NCI-H526 treated with DMSO at 0.1 percent for 48 hours (cell line): ENCODE measurements around the gene NLRC5.

Source experiments
- DNase-seq: peaks from one replicate; lab custom pipeline; 2025; lab: John Stamatoyannopoulos, UW

NLRC5 gene

DNA sequence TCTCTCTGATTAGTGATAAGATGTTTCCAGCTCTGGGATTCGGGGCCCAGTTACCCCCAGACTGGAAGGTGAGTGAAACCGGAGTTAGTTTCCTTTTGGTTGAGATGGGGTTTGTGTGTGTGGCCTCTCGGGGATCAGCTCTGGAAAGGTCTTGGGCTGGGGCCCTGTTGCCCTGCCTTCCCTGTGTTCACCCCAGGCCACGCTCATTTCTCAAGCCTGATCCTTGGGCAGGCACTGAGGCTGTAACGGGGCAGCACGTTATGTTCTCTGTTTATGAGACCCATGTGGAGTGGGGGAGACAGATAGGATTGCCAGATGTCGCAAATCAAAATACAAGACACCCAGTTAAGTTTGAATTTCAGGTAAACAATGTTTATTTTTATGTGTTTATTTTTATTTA, 138.5 kb downstream of the NLRC5 start:
- no peak for DNase-seq

DNA sequence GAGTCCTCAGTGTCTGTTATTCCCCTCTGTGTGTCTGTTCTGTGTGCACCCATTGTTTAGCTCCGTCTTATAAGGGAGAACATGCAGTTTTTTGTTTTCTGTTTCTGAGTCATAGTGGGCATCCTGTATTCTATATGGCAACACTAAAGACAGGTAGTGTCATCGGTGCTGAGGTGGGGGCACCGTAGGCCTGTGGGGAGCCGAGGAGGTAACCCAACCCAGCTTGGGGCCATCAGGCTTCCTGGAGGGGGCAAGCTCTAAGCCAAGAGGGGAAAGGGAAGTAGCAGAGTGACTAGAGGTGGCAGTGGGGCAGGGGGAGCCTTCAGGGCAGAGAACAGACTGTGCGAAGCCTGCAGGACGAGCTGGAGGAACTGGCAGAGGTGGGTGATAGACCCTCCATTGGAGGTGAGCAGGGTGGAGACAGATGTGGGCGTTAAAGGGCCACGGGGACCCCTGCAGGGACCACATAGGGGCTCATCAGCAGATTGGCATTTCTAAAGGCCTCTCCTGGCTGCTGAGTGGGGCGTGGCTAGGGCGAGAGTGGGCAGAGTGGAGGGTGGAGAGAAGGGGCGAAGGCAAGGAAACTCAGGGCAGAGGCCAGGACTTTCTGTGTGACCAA, 139.5 kb downstream of the NLRC5 start:
- DNase-seq, result no peak

DNA sequence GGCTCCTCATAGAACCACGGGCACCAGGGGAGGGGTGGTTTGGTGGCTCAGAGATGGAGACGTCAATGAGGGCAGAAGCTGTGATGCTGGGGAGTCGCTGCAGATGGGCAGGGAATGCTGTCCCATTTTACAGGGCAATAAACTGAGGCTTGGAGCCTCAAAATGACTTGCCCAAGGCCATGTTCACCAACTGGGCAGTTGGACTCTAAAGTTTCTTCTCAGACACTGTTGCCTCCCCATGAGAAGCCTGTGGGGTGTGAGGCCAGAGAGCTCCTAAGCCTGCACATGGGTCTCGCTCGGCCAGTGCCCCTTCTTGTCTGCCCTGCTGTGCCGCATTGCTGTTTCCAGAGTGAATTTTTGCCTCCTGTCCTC, 141.6 kb downstream of the NLRC5 start:
- DNase-seq, result no peak

DNA sequence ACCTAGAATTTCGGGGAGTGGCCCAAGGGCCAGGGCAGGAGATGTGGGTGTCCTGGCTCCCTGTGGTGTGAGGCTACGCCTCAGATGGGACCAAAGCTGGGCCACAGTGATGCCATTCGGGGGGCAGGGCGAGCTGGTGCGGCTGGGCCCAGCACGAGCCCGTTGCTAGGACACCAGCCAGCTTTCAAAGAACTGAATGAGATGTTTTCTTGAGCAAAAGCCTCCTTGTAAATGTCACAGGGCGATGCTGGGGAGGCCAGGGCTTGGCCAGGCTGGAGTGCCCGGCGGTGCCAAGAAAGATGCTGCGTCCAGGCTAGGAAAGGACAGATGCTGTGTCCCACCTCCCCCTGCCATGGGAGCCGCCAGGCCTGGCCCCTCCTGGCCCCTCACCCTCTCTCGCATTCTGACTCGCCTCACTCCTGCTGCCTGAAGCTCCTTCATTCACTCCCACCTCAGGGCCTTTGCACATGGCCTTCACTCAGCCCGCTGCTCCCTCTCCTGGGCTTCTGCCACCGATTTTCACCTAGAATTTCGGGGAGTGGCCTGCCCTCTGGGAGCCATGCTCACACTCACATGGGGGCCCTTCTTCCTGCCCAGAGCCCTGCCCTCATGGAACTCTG, 142.1 kb downstream of the NLRC5 start:
- DNase-seq, result no peak

DNA sequence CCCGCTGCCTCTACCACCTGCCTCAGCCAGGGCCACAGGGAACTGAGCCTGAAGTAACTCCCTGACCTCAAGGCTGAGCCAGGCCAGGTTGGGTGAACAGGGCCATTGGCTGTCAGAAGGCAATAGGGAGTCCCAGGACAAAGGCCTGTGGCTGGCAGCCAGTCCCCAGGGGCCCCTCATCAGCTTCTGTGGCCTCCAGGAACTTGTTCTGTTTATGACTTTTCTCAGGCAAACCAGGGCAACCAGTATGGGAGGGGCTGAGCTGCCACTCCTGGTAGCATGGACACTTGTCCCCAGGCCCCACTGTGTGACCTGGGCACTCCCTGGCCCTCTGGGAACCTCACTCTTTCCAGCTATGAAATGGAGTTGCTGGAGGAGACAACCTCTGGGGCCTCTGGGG, 143.1 kb downstream of the NLRC5 start:
- DNase-seq, result no peak

DNA sequence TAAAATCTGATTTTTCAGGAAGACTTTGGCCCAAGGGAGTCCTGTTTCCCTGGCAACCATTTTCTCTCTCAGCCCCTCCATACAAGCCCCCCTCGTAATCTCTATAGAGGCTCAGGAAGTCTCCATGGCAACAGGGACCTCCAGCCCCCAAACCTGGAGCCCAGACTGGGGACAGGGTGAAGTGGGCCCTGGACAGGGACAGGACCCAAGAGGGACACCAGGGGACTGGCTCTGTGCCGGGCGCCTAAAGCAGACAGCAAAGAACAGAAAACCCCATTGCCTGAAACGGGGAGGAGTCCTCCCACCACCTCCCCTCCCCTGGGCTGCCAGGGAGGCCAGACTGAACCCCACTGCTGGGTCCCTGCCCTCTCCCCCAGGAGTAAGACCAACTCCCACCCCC, 143.7 kb downstream of the NLRC5 start:
- DNase-seq, result no peak
